NB4 (cell line): ENCODE data around the gene BMP8A.
"Not testable (repeated sequence)": the region's sequence is repeated elsewhere in the genome, so short reads cannot be mapped to it uniquely, and the experiment has no call there.

Experiments
- DNase-seq: peaks from one replicate; pipeline ENCODE4 v3.0.0; 2010; ENCODE audit warnings: low read depth
- H3K4me3 ChIP-seq: one replicate; pipeline ENCODE4 v1.5.1; 2011; ENCODE audit warnings: mild to moderate bottlenecking, low read depth, low read length, moderate library complexity
- CTCF ChIP-seq: IDR thresholded peaks from one replicate; pipeline ENCODE4 v1.5.1; 2012; ENCODE audit warnings: low read depth, low read length
- MAX ChIP-seq: IDR thresholded peaks from 2 replicates; pipeline ENCODE4 v1.6.1; 2011; ENCODE audit warnings: low read depth, low read length
- MYC ChIP-seq: IDR thresholded peaks from 2 replicates; pipeline ENCODE4 v1.6.1; 2011; ENCODE audit warnings: low read depth, low read length
- POLR2A ChIP-seq: IDR thresholded peaks from 2 replicates; pipeline ENCODE4 v1.6.1; 2011; ENCODE audit warnings: mild to moderate bottlenecking; ENCODE audit not compliant: insufficient read length; ENCODE audit errors: extremely low read depth

BMP8A gene

GRCh38 chr1:39452540-39452939 lies 38.9 kb upstream of the BMP8A start:
- TF ChIP-seq MAX, result no peak
- TF ChIP-seq CTCF, result no peak
- no peak for TF ChIP-seq MYC
- no peak for TF ChIP-seq POLR2A
- no peak overlapping the region for H3K4me3 ChIP-seq
- no peak for DNase-seq

GRCh38 chr1:39453603-39454002 lies 37.8 kb upstream of the BMP8A start:
- TF ChIP-seq CTCF, result no peak
- no peak for TF ChIP-seq POLR2A
- TF ChIP-seq MYC, result no peak
- TF ChIP-seq MAX, result no peak
- no peak overlapping the region for H3K4me3 ChIP-seq
- DNase-seq, result no peak

- no peak overlapping the region for H3K4me3 ChIP-seq
- DNase-seq, result no peak
- TF ChIP-seq POLR2A (no peak), MYC (no peak), CTCF (no peak), MAX (no peak)
These were observed 32.4 kb upstream of the BMP8A start for GRCh38 chr1:39458991-39459390.

GRCh38 chr1:39462074-39462473 lies 29.4 kb upstream of the BMP8A start:
- no peak for DNase-seq
- TF ChIP-seq MYC, result no peak
- H3K4me3 ChIP-seq, result no peak overlapping the region

- TF ChIP-seq MYC (no peak), CTCF (no peak), POLR2A (no peak), MAX (no peak)
- H3K4me3 ChIP-seq, result no peak overlapping the region
- DNase-seq, result no peak
These were observed 24.9 kb upstream of the BMP8A start for GRCh38 chr1:39466413-39467107.

- H3K4me3 ChIP-seq, DNase-seq: not testable (repeated sequence)
These were observed 24.2 kb upstream of the BMP8A start for GRCh38 chr1:39467108-39467720.

GRCh38 chr1:39469150-39469549 lies 22.3 kb upstream of the BMP8A start:
- TF ChIP-seq MYC (no peak), POLR2A (no peak), CTCF (peak; percentile 2), MAX (no peak)
- no peak overlapping the region for H3K4me3 ChIP-seq
- DNase-seq, result no peak
